Choroid plexus epithelial cell (primary cell): ENCODE measurements around the gene PON1.

Source experiments
- DNase-seq: peaks from one replicate; pipeline ENCODE4 v3.0.0-alpha.2; 2010; ENCODE audit warnings: low read depth
- H3K4me3 ChIP-seq: 2 replicates; pipeline ENCODE4 v1.5.1; 2011; ENCODE audit warnings: low read depth, mild to moderate bottlenecking, control low read depth, low read length, moderate library complexity
- TF ChIP-seq, protein P1 (sequence below): conservative IDR thresholded peaks from 2 replicates; pipeline ENCODE4 v1.5.1; 2011; ENCODE audit warnings: low read depth, mild to moderate bottlenecking, control low read depth, inconsistent platforms, low read length, moderate library complexity

PON1 gene

DNA sequence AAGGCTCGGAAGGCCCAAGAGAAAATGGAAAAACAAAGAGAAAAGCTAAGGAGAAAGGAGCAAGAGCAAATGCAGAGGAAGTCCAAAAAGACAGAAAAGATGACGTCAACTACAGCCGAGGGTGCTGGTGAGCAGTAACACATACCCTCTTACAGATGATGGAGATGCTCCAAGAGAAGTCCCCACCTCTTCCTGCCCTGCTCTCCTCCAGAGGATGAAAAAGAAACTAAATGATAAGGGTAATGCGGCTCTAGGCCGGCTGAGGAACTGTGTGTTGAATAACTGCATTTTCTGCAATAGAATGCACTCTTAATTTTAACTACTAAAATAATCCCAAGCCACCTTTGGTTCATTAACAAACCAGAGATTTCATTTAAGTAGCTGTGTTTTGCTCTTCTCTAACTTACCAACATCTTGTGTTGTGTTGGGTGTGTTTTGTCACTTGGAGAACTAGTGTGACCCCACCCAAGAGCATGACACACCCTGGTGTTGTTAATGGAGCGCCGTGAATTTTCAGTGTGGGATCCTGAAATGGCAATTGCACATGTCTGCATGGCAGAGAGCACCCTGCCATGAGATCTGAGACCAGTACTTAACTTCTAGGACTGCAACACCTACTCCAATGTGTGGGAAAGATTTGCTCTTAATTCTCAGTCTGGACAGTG, 34.0 kb downstream of the PON1 start:
- TF ChIP-seq, protein P1, sequence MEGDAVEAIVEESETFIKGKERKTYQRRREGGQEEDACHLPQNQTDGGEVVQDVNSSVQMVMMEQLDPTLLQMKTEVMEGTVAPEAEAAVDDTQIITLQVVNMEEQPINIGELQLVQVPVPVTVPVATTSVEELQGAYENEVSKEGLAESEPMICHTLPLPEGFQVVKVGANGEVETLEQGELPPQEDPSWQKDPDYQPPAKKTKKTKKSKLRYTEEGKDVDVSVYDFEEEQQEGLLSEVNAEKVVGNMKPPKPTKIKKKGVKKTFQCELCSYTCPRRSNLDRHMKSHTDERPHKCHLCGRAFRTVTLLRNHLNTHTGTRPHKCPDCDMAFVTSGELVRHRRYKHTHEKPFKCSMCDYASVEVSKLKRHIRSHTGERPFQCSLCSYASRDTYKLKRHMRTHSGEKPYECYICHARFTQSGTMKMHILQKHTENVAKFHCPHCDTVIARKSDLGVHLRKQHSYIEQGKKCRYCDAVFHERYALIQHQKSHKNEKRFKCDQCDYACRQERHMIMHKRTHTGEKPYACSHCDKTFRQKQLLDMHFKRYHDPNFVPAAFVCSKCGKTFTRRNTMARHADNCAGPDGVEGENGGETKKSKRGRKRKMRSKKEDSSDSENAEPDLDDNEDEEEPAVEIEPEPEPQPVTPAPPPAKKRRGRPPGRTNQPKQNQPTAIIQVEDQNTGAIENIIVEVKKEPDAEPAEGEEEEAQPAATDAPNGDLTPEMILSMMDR, result no peak
- DNase-seq, result no peak
- no peak overlapping the region for H3K4me3 ChIP-seq

DNA sequence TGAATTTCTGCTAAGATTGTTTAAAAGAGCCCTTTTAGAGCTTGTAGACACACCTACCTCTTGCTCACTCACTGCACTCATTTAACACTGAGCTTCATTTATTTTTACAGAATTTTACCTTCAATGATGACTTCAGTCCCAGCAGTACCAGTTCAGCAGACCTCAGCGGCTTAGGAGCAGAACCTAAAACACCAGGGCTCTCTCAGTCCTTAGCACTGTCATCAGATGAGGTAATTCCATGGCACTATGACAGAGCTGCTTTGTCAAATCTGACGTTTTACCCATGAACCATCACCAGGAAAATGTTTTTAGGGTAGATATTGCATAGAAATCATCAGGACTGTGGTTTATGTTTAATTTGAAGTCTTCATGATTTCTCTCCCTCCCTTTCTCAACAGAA, 38.2 kb downstream of the PON1 start:
- no peak overlapping the region for H3K4me3 ChIP-seq
- no peak for DNase-seq
- TF ChIP-seq, protein P1, result no peak

DNA sequence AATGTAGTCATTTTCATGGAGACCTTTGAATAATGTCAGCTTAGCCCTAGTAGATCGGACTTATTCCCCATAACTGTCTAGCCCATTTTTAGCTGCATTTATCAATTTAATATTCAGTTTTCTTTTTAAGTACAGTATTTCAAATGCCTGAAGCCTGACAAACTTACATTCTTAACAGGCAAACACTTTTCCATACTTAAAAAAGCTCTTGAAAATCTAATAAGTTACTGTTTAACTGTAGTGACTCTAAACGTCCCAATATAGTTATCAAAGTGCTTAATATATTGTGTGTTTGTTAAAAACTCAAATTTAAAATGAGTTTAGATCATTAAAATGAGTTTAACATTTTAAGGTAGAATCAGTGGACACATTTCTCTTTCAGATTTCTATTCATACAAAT, 44.9 kb downstream of the PON1 start:
- TF ChIP-seq, protein P1, result no peak
- no peak overlapping the region for H3K4me3 ChIP-seq
- no peak for DNase-seq

DNA sequence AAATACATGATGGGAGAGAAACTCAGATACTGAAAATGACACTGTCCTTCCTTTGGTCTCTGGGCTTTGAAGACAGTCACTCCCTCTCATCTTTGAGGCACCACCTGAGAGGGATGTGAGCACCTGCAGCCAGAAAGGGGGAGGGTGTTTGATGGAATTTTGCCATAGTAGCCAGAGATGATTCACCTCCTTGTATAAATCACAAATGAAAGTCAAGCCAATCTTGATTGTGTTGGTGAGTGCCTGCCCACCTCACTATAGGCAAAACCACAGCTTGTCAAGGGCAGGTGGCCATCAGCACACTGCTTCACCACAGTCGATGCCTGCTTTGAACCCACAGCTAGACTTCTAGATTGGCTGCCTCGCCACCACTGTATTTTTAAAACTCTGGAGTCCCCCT, 48.2 kb downstream of the PON1 start:
- no peak overlapping the region for H3K4me3 ChIP-seq
- DNase-seq, result no peak
- TF ChIP-seq, protein P1, result no peak

DNA sequence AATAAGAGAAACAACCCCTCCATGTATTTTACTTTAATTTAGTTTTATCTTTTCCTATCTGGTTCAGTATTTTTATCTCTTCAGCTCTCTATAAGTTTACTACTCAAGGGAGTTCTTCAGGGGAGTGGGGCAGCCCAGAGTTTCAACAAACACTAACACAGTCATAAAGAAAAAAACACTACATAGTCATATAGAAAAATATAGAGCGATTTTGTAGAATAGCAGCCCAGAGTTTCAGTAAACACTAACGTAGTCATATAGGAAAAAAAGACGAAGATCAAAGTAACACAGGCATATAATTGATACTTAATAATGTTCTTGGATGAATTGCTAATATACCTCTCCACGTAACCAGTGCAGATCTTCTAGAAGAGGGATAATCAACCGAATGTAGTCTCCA, 54.7 kb downstream of the PON1 start:
- TF ChIP-seq, protein P1, result no peak
- no peak for DNase-seq
- H3K4me3 ChIP-seq, result no peak overlapping the region

DNA sequence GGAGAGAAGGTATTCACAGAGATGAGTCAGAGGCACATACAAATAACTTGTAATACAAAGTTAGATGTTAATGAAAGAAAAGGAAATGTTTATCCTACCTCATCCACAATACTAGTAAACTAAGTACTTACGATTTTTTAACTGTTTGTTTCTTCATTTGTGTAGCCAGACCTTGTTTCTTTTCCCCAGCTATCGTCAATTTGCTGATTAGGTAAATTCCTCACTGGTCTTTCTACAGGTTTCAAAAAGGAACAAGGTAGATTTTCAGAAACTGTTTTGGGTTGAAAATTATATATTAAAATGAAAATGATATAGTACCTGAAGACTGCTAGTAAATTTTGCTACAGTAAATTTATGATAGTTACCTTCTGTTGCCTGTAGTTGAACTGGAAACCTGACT, 56.6 kb downstream of the PON1 start:
- H3K4me3 ChIP-seq, result no peak overlapping the region
- no peak for DNase-seq
- TF ChIP-seq, protein P1, result no peak

DNA sequence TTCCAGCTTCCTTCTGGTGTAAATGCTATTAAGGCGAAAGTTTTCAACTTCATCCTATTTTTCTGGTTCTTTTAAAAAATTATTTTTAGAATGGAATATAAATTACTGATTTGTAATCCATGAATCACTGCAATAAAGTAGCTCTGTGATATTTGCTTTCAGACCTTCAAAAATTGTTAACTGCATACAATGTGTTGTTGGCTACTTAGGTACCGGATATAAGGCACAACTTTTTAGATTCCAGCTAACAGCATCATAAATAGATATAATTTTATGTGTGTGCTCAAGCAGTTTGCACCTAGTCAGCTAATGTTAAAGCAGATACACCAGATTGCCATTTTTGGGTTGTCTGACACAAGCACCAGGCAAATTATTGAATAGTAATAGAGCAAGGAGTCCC, 58.7 kb downstream of the PON1 start:
- DNase-seq, result no peak
- TF ChIP-seq, protein P1, result no peak
- no peak overlapping the region for H3K4me3 ChIP-seq
